ENCODE results near the gene SESN1.
"Not testable (repeated sequence)": the region's sequence is repeated elsewhere in the genome, so short reads cannot be mapped to it uniquely, and the experiment has no call there.

The SESN1 gene

GRCh38 chr6:108995296-108995695, 99.3 kb downstream of the SESN1 start:
- DNase-seq: peak in 1 of 3 experiments; percentile 24

GRCh38 chr6:108993876-108994275, 100.8 kb downstream of the SESN1 start:
- no peak for DNase-seq

GRCh38 chr6:108989700-108990099, 104.9 kb downstream of the SESN1 start:
- no peak for DNase-seq

- no peak for DNase-seq
Measured at GRCh38 chr6:108988765-108989164, 105.9 kb downstream of the SESN1 start.

- no peak for DNase-seq
Measured at GRCh38 chr6:108988296-108988695, 106.3 kb downstream of the SESN1 start.

GRCh38 chr6:108987156-108987555, 107.5 kb downstream of the SESN1 start:
- no peak for DNase-seq

- DNase-seq: no peak
Measured at GRCh38 chr6:108985301-108985700, 109.3 kb downstream of the SESN1 start.

GRCh38 chr6:108983151-108983550, 111.5 kb downstream of the SESN1 start:
- DNase-seq: no peak

- DNase-seq: no peak
Measured at GRCh38 chr6:108982154-108983113, 112.2 kb downstream of the SESN1 start.

GRCh38 chr6:108978638-108979037, 116.0 kb downstream of the SESN1 start:
- not testable (repeated sequence) for DNase-seq

GRCh38 chr6:108974201-108974600, 120.4 kb downstream of the SESN1 start:
- DNase-seq: no peak

- no peak for DNase-seq
Measured at GRCh38 chr6:108969776-108970175, 124.9 kb downstream of the SESN1 start.

GRCh38 chr6:108968325-108969316, 126.0 kb downstream of the SESN1 start:
- no peak for DNase-seq

GRCh38 chr6:108966855-108967755, 127.5 kb downstream of the SESN1 start:
- peak; percentile 12 to 33 (median 31) for DNase-seq

- DNase-seq: no peak
Measured at GRCh38 chr6:108966251-108966650, 128.4 kb downstream of the SESN1 start.

- DNase-seq: no peak
Measured at GRCh38 chr6:108961985-108962384, 132.7 kb downstream of the SESN1 start.

GRCh38 chr6:108961077-108961476, 133.6 kb downstream of the SESN1 start:
- DNase-seq: no peak

- no peak for DNase-seq
Measured at GRCh38 chr6:108960601-108961000, 134.0 kb downstream of the SESN1 start.

GRCh38 chr6:108959972-108960582, 134.6 kb downstream of the SESN1 start:
- DNase-seq: no peak

- DNase-seq: no peak
Measured at GRCh38 chr6:108958900-108959770, 135.5 kb downstream of the SESN1 start.

GRCh38 chr6:108957221-108957620, 137.4 kb downstream of the SESN1 start:
- no peak for DNase-seq

Data from NCI-H1417 (cell line).